Panc1 (cell line): Measurements from ENCODE around the gene INCA1.

Source experiments
- TF ChIP-seq, protein P1 (sequence below): fragments of 450-650 bp; IDR thresholded peaks from 2 replicates; pipeline ENCODE4 v1.5.1; 2017; ENCODE audit warnings: mild to moderate bottlenecking
- TF ChIP-seq, protein P2 (sequence below), 2 experiments: IDR thresholded peaks; 2 replicates each; pipeline ENCODE4 v1.6.1; 2011 to 2012; ENCODE audit warnings: low read depth in 2 of 2, control low read depth in 1 of 2, low read length in 1 of 2, mild to moderate bottlenecking in 1 of 2, moderate library complexity in 1 of 2; ENCODE audit not compliant: insufficient read depth in 1 of 2

DNA sequence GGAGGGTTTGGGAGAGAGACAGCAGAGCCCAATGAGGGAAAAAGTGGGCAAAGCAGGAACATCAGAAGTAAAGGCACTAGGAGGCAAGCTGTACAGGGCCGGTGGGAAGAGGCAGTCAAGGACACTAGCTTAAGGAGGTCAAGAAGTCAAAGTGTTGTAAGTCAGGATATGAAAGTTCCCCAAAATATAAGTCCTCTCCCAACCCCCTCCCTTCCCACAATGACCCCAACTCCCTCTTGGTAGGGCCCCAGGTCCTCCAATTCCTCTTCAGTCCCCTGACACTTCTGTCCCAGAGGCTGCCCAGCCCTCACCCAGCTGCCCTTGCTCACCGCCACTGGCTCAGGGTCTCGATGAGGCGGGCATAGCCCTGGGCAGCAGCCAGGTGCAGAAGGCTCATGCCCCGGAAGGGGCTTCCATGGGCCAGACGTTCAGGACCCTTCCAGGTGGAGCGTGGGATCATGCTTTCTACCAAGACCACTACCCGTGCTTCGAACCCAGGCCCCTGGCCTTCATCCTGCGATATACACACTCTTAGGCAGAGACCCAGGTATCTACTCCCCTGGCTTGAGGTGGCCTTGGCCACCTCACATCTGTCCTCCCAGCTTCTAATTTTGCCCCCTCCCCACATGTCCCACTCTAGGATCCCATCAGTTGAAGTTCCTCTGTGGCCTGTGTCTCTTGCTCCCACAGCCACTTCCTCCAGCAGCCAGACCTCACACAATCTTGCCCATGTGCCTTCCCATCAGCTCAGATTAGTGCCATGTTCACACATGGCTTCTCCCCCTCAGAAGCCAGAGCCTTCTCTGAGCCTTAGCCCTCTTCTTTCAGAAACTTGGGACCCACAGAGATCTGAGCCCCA is 23.8 kb downstream of the INCA1 start:
- TF ChIP-seq, protein P1, sequence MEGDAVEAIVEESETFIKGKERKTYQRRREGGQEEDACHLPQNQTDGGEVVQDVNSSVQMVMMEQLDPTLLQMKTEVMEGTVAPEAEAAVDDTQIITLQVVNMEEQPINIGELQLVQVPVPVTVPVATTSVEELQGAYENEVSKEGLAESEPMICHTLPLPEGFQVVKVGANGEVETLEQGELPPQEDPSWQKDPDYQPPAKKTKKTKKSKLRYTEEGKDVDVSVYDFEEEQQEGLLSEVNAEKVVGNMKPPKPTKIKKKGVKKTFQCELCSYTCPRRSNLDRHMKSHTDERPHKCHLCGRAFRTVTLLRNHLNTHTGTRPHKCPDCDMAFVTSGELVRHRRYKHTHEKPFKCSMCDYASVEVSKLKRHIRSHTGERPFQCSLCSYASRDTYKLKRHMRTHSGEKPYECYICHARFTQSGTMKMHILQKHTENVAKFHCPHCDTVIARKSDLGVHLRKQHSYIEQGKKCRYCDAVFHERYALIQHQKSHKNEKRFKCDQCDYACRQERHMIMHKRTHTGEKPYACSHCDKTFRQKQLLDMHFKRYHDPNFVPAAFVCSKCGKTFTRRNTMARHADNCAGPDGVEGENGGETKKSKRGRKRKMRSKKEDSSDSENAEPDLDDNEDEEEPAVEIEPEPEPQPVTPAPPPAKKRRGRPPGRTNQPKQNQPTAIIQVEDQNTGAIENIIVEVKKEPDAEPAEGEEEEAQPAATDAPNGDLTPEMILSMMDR, result no peak
- TF ChIP-seq, protein P2, sequence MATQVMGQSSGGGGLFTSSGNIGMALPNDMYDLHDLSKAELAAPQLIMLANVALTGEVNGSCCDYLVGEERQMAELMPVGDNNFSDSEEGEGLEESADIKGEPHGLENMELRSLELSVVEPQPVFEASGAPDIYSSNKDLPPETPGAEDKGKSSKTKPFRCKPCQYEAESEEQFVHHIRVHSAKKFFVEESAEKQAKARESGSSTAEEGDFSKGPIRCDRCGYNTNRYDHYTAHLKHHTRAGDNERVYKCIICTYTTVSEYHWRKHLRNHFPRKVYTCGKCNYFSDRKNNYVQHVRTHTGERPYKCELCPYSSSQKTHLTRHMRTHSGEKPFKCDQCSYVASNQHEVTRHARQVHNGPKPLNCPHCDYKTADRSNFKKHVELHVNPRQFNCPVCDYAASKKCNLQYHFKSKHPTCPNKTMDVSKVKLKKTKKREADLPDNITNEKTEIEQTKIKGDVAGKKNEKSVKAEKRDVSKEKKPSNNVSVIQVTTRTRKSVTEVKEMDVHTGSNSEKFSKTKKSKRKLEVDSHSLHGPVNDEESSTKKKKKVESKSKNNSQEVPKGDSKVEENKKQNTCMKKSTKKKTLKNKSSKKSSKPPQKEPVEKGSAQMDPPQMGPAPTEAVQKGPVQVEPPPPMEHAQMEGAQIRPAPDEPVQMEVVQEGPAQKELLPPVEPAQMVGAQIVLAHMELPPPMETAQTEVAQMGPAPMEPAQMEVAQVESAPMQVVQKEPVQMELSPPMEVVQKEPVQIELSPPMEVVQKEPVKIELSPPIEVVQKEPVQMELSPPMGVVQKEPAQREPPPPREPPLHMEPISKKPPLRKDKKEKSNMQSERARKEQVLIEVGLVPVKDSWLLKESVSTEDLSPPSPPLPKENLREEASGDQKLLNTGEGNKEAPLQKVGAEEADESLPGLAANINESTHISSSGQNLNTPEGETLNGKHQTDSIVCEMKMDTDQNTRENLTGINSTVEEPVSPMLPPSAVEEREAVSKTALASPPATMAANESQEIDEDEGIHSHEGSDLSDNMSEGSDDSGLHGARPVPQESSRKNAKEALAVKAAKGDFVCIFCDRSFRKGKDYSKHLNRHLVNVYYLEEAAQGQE (IDR thresholded peaks at IDR 0.05; ENCODE audit: insufficient read depth in 1 of 2, low read depth in 2 of 2, low read length in 1 of 2), result no peak
